OCI-LY3 (cell line): ENCODE results near the gene C14orf119.
"Not testable (repeated sequence)": the region's sequence is repeated elsewhere in the genome, so short reads cannot be mapped to it uniquely, and the experiment has no call there.

Source experiments
- H2AFZ ChIP-seq: fragments of 200-600, 300-600 bp; shearing (Covaris generic); 2 replicates; pipeline ENCODE4 v1.6.0; 2014; ENCODE audit warnings: antibody characterized with exemption, low read depth, low read length
- H3K27ac ChIP-seq: fragments of 200-600, 300-600 bp; sonication (generic); 2 replicates; pipeline ENCODE4 v1.5.1; 2014; ENCODE audit warnings: mild to moderate bottlenecking, low read length, moderate library complexity, mixed read lengths
- H3K27me3 ChIP-seq: fragments of 200-600, 300-600 bp; sonication (generic); 2 replicates; pipeline ENCODE4 v1.6.1; 2014; ENCODE audit warnings: low read depth, low read length, mixed read lengths
- H3K36me3 ChIP-seq: fragments of 200-600, 300-600 bp; sonication (generic); replicated peaks from 2 replicates; pipeline ENCODE3; 2014; ENCODE audit warnings: low read depth, low read length, mixed read lengths
- H3K4me1 ChIP-seq: fragments of 300-600, 200-600 bp; sonication (generic); 2 replicates; pipeline ENCODE4 v1.6.1; 2014; ENCODE audit warnings: low read length, mixed read lengths
- H3K4me2 ChIP-seq: fragments of 200-600, 300-600 bp; sonication (generic); 2 replicates; pipeline ENCODE4 v1.6.1; 2014; ENCODE audit warnings: low read length, mixed read lengths
- H3K4me3 ChIP-seq: fragments of 300-600, 200-600 bp; sonication (generic); 2 replicates; pipeline ENCODE4 v1.5.1; 2014; ENCODE audit warnings: antibody characterized with exemption, mild to moderate bottlenecking, low read length, moderate library complexity
- H3K79me2 ChIP-seq: fragments of 300-600, 200-600 bp; shearing (Covaris generic); 2 replicates; pipeline ENCODE4 v1.6.1; 2014; ENCODE audit warnings: mild to moderate bottlenecking, low read length, mixed read lengths
- H3K9ac ChIP-seq: fragments of 300-600, 200-600 bp; shearing (Covaris generic); 2 replicates; pipeline ENCODE4 v1.6.0; 2014; ENCODE audit warnings: mild to moderate bottlenecking, low read length, moderate library complexity
- H3K9me3 ChIP-seq: fragments of 200-600, 300-600 bp; shearing (Covaris generic); 2 replicates; pipeline ENCODE4 v1.6.1; 2014; ENCODE audit warnings: low read length, mixed read lengths; ENCODE audit not compliant: insufficient read depth
- H4K20me1 ChIP-seq: fragments of 200-600, 300-600 bp; sonication (generic); 2 replicates; pipeline ENCODE4 v1.6.1; 2016; ENCODE audit warnings: low read length, mixed read lengths; ENCODE audit not compliant: insufficient read depth
- EZH2phosphoT487 ChIP-seq: fragments of 200-600 bp; shearing (Covaris generic); IDR thresholded peaks from 2 replicates; pipeline ENCODE4 v1.6.1; 2018; ENCODE audit warnings: antibody characterized with exemption, mixed run types, low read depth
- TF ChIP-seq, protein P1 (sequence below): fragments of 200-600, 300-600 bp; sonication (generic); IDR thresholded peaks from 2 replicates; pipeline ENCODE4 v1.5.1; 2014; ENCODE audit warnings: antibody characterized with exemption, low read length, low read depth

C14orf119 gene

DNA sequence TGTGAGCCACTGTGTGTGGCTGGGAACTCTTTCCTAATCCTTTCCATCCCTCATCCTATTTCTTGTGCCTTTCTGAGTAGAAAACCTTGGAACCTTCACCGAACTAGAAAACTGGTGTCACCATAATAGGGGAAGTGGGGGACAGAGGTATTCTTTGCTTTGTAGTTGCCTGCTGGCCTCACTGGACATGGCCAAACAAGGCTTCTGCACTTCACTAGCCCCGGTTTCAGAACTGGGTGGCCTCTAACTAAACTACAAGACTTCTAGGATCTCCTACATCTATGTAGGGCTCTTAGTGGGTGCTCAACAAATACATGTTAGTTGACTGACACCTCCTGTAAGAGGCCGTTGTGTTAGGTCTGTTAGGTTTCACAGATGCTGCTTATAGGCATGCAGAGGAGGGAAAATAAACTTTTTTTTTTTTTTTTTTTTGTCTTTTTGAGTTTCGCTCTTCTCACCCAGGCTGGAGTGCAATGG lies 10.1 kb downstream of the C14orf119 start:
- Histone ChIP-seq H4K20me1 (no peaks in the 10 kb centered on the region), H3K9ac (no peak overlapping the region), H3K27ac (no peak overlapping the region), H3K4me1 (no peaks in the 10 kb centered on the region), H3K27me3 (peaks cover 9% of the 10 kb centered on the region; the same call in 1 of the 2 replicates), H3K79me2 (no peaks in the 10 kb centered on the region), H3K9me3 (no peaks in the 10 kb centered on the region), H3K36me3 (no peaks in the 10 kb centered on the region), H3K4me2 (no peak overlapping the region), H2AFZ (no peak overlapping the region), H3K4me3 (no peak overlapping the region)
- no peak for TF ChIP-seq EZH2phosphoT487
- TF ChIP-seq, protein P1, sequence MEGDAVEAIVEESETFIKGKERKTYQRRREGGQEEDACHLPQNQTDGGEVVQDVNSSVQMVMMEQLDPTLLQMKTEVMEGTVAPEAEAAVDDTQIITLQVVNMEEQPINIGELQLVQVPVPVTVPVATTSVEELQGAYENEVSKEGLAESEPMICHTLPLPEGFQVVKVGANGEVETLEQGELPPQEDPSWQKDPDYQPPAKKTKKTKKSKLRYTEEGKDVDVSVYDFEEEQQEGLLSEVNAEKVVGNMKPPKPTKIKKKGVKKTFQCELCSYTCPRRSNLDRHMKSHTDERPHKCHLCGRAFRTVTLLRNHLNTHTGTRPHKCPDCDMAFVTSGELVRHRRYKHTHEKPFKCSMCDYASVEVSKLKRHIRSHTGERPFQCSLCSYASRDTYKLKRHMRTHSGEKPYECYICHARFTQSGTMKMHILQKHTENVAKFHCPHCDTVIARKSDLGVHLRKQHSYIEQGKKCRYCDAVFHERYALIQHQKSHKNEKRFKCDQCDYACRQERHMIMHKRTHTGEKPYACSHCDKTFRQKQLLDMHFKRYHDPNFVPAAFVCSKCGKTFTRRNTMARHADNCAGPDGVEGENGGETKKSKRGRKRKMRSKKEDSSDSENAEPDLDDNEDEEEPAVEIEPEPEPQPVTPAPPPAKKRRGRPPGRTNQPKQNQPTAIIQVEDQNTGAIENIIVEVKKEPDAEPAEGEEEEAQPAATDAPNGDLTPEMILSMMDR: no peak

DNA sequence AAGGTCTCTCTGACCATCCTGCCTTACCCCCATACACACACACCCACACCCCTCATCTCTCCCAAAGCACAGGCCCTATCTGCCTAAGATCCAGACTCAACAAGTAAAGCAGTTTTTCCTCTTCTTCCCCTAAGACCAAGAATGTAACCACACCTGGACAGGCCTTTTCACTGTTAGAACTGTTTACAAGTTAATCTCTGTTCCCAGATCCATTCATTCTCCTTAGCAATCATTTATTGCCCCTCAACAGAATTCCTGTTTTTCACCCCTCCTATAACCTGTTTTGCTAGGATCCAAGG lies 11.4 kb downstream of the C14orf119 start:
- TF ChIP-seq EZH2phosphoT487: no peak
- TF ChIP-seq, protein P1: no peak
- H3K27ac ChIP-seq: no peak overlapping the region

DNA sequence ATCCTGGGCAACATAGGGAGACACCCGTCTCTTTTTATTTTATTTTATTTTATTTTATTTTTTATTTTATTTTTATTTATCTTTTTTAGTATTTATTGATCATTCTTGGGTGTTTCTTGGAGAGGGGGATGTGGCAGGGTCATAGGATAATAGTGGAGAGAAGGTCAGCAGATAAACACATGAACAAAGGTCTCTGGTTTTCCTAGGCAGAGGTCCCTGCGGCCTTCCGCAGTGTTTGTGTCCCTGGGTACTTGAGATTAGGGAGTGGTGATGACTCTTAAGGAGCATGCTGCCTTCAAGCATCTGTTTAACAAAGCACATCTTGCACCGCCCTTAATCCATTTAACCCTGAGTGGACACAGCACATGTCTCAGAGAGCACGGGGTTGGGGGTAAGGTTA lies 12.3 kb downstream of the C14orf119 start:
- not testable (repeated sequence) for H3K4me1 ChIP-seq, H4K20me1 ChIP-seq, H3K27ac ChIP-seq, H3K36me3 ChIP-seq, H3K79me2 ChIP-seq, H3K4me2 ChIP-seq, H3K9ac ChIP-seq, H2AFZ ChIP-seq, H3K4me3 ChIP-seq, H3K9me3 ChIP-seq
- H3K27me3 ChIP-seq: peaks cover 27% of the 10 kb centered on the region

More for the DNA sequence above, 11.4 kb downstream of the C14orf119 start:
- H3K4me1 ChIP-seq: no peaks in the 10 kb centered on the region
- no peaks in the 10 kb centered on the region for H3K36me3 ChIP-seq
- H2AFZ ChIP-seq: no peak overlapping the region
- H3K9ac ChIP-seq: no peak overlapping the region
- H3K79me2 ChIP-seq: no peaks in the 10 kb centered on the region
- H3K4me2 ChIP-seq: no peak overlapping the region
- peaks cover 18% of the 10 kb centered on the region for H3K27me3 ChIP-seq
- no peaks in the 10 kb centered on the region for H3K9me3 ChIP-seq
- no peak overlapping the region for H3K4me3 ChIP-seq
- no peaks in the 10 kb centered on the region for H4K20me1 ChIP-seq

DNA sequence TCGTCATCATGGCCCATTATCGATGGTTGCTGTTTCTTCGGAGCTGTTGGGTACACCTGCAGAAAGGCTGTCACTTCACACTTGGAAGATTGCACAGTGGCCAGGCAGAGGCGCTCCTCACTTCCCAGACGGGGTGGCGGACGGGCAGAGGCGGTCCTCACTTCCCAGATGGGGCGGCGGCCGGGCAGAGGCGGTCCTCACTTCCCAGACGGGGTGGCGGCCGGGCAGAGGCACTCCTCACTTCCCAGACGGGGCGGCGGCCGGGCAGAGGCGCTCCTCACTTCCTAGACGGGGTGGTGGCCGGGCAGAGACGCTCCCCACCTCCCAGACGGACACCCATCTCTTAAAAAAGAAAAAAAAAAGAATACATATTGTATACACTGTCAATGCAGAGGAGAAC lies 12.9 kb downstream of the C14orf119 start:
- not testable (repeated sequence) for H3K9ac ChIP-seq, H3K27ac ChIP-seq, H2AFZ ChIP-seq, H3K4me2 ChIP-seq, H4K20me1 ChIP-seq, H3K79me2 ChIP-seq, H3K9me3 ChIP-seq, H3K36me3 ChIP-seq, H3K4me1 ChIP-seq, H3K4me3 ChIP-seq
- peaks cover 30% of the 10 kb centered on the region for H3K27me3 ChIP-seq

DNA sequence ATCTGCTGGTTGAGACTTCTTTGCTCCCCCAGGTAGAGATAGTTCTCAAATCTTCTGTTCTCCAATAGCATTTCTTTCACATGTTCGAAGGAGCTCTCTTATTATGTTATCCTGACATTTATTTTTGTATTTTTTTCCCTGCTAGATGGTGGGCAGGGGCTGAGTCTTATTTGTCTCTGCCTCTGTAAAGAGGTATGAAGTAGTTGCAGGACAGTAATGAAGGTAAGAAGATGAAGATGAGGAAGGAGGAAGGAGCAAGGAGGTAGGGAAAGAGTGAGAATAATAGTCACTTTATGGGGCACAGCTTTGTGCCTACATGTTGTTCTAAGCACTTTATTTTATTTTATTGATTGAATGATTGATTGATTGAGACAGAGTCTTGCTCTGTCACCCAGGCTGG lies 14.5 kb downstream of the C14orf119 start:
- Histone ChIP-seq H3K27ac (no peak overlapping the region), H3K4me1 (peaks cover 2% of the 10 kb centered on the region), H3K27me3 (peaks cover 39% of the 10 kb centered on the region), H3K36me3 (no peaks in the 10 kb centered on the region), H3K79me2 (no peaks in the 10 kb centered on the region), H2AFZ (no peak overlapping the region), H4K20me1 (no peaks in the 10 kb centered on the region), H3K4me3 (no peak overlapping the region), H3K9ac (no peak overlapping the region), H3K9me3 (no peaks in the 10 kb centered on the region), H3K4me2 (no peak overlapping the region)
- no peak for TF ChIP-seq EZH2phosphoT487
- TF ChIP-seq, protein P1: no peak
